ENCODE data around the gene TAB2. TPM values are rescaled to one million over a fixed set of nuclear protein-coding genes. Genes with fewer than 3 reads are reported as not detected.

TAB2 gene
- total RNA-seq, 6 donors from 2014 or later: 46.5 to 99.5 (median 52.7) TPM

GRCh38 chr6:149448821-149449453 is 131.4 kb downstream of the TAB2 start:
- ATAC-seq (ENCODE audit: low FRiP score in 2 of 2) (no peak), DNase-seq (no peak)
- Histone ChIP-seq H3K4me1 (peaks cover 21 to 36% (median 24%) of the 10 kb centered on the region in 4 donors), H3K36me3 (no peaks in the 10 kb centered on the region), H3K4me3 (no peak overlapping the region), H3K9me3 (no peaks in the 10 kb centered on the region), H3K27me3 (peaks cover 0 to 10% (median 0%) of the 10 kb centered on the region in 4 donors), H3K27ac (no peak overlapping the region)
- WGBS, 2 donors: 94 to 95% methylated on average over 3 to 5 of the region's 5 CpGs
- TF ChIP-seq POLR2AphosphoS5 (IDR thresholded peaks at IDR 0.05) (no peak), POLR2A (IDR thresholded peaks at IDR 0.05) (no peak), EP300 (IDR thresholded peaks at IDR 0.05) (no peak), CTCF (IDR thresholded peaks at IDR 0.05) (no peak)

GRCh38 chr6:149449831-149450678 is 132.5 kb downstream of the TAB2 start:
- TF ChIP-seq CTCF (IDR thresholded peaks at IDR 0.05) (no peak), POLR2AphosphoS5 (IDR thresholded peaks at IDR 0.05) (no peak), POLR2A (IDR thresholded peaks at IDR 0.05) (no peak), EP300 (IDR thresholded peaks at IDR 0.05) (no peak)
- WGBS, 2 donors: 79 to 91% methylated on average over 9 to 14 of the region's 14 CpGs
- Histone ChIP-seq H3K27me3 (peaks cover 0 to 10% (median 0%) of the 10 kb centered on the region in 4 donors), H3K4me3 (peak overlapping the region; percentile 18 to 60 (median 54)), H3K27ac (peak overlapping the region in 1 of 4 donors; percentile 68), H3K9me3 (no peaks in the 10 kb centered on the region), H3K36me3 (no peaks in the 10 kb centered on the region), H3K4me1 (peaks cover 32 to 47% (median 34%) of the 10 kb centered on the region in 4 donors)
- DNase-seq: no peak
- no peak for ATAC-seq (ENCODE audit: low FRiP score in 2 of 2)

- DNase-seq (peak; percentile 43 to 92), ATAC-seq (ENCODE audit: low FRiP score in 2 of 2) (peak in 1 of 2 donors; percentile 52)
- peak overlapping the region; percentile 18 to 60 (median 54) for H3K4me3 ChIP-seq
- H3K36me3 ChIP-seq: no peaks in the 10 kb centered on the region
- H3K27ac ChIP-seq: peak overlapping the region; percentile 13 to 69 (median 48)
- WGBS, 2 donors: 48 to 81% methylated on average over 3 to 8 of the region's 89 CpGs
- peaks cover 33 to 55% (median 39%) of the 10 kb centered on the region in 4 donors for H3K4me1 ChIP-seq
- peaks cover 0 to 10% (median 0%) of the 10 kb centered on the region in 4 donors for H3K27me3 ChIP-seq
- TF ChIP-seq POLR2AphosphoS5 (IDR thresholded peaks at IDR 0.05) (no peak), POLR2A (IDR thresholded peaks at IDR 0.05) (peak in 1 of 4 donors; percentile 64), EP300 (IDR thresholded peaks at IDR 0.05) (no peak), CTCF (IDR thresholded peaks at IDR 0.05) (no peak)
- H3K9me3 ChIP-seq: no peaks in the 10 kb centered on the region
Observed at GRCh38 chr6:149450679-149451375, 133.3 kb downstream of the TAB2 start.

GRCh38 chr6:149451376-149452036 is 134.0 kb downstream of the TAB2 start:
- Histone ChIP-seq H3K27me3 (peaks cover 0 to 10% (median 0%) of the 10 kb centered on the region in 4 donors), H3K27ac (peak overlapping the region; percentile 13 to 69 (median 48)), H3K4me1 (peaks cover 33 to 58% (median 39%) of the 10 kb centered on the region in 4 donors), H3K9me3 (no peaks in the 10 kb centered on the region), H3K4me3 (peak overlapping the region in 3 of 4 donors; percentile 49 to 60 (median 60)), H3K36me3 (no peaks in the 10 kb centered on the region)
- peak in 1 of 2 donors; percentile 24 for ATAC-seq (ENCODE audit: low FRiP score in 2 of 2)
- 36 to 74% methylated on average over 21 to 24 of the region's 47 CpGs for WGBS, 2 donors
- DNase-seq: peak; percentile 48 to 91
- TF ChIP-seq POLR2A (IDR thresholded peaks at IDR 0.05): no peak
- no peak for TF ChIP-seq POLR2AphosphoS5 (IDR thresholded peaks at IDR 0.05)
- no peak for TF ChIP-seq EP300 (IDR thresholded peaks at IDR 0.05)
- no peak for TF ChIP-seq CTCF (IDR thresholded peaks at IDR 0.05)
